ENCODE data around the gene PSMG1. TPM values are rescaled to one million over a fixed set of nuclear protein-coding genes. Genes with fewer than 3 reads are reported as not detected.

The PSMG1 gene
- total RNA-seq = 67.3 and 69.3 TPM in 2 replicates

GRCh38 chr21:39183272-39184049 lies at the start of gene PSMG1:
Gene PSMG1, minus strand, starts transcription at chr21:39183451. Its CDS starts 66 bp downstream, at chr21:39183385.

Other genes starting within 250 kb of the PSMG1 start
- 9.2 and 9.9 TPM in 2 replicates for gene BRWD1, start 130.2 kb upstream of the PSMG1 start, total RNA-seq
- 216 and 318 TPM in 2 replicates for gene HMGN1, start 165.6 kb upstream of the PSMG1 start, total RNA-seq